Activated CD4-positive, alpha-beta T cell treated with anti-CD3 and anti-CD28 coated beads, Interleukin-2, amount 50 U/mL, for 24 hours (primary cell): ENCODE measurements around the gene PPIF.

ENCODE experiments used
- DNase-seq, 2 donors: peaks; one replicate each; pipeline ENCODE4 v3.0.0-alpha.2; 2020; ENCODE audit warnings: low read depth in 1 of 2, low spot score in 1 of 2

Gene PPIF

GRCh38 chr10:79347894-79348639 lies 798 bp downstream of the PPIF start:
- peak; percentile 56 to 62 for DNase-seq

- DNase-seq = no peak
These were observed 1.3 kb downstream of the PPIF start for GRCh38 chr10:79348640-79348988.

- no peak for DNase-seq
These were observed 1.8 kb downstream of the PPIF start for GRCh38 chr10:79349072-79349491.

DNA sequence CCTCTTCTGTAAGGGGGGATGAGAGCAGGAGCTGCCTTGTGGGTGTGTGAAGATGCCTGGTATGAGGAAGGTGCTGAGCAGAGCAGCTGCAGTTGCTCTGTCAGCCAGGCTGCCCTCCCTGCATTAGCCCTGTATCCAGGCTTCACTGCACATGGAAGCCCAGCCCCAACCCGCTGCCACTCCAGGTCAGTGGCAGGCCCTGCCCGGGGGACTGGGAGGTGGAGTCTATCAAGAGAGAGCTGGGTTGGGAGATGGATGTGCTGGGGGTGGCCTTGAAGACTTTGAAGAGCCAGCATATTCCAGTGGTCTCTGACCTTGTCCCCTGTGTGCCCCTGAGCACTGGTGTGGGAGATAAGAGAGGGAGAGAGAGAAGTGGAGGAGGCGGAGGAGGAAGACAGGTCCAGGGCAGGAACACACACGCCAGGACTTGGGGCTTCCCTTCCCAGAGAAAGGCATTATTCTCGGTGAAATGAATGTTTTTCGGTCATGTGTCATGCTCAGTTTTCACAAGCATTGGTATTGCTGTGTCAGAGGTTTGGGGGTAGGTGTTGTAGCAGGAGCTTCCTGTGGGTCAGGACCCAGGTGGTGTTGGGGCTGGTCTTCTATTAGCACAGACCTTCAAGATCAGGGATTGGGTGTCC lies 2.6 kb downstream of the PPIF start:
- DNase-seq = no peak

- no peak for DNase-seq
These were observed 3.3 kb downstream of the PPIF start for GRCh38 chr10:79350407-79351154.

DNA sequence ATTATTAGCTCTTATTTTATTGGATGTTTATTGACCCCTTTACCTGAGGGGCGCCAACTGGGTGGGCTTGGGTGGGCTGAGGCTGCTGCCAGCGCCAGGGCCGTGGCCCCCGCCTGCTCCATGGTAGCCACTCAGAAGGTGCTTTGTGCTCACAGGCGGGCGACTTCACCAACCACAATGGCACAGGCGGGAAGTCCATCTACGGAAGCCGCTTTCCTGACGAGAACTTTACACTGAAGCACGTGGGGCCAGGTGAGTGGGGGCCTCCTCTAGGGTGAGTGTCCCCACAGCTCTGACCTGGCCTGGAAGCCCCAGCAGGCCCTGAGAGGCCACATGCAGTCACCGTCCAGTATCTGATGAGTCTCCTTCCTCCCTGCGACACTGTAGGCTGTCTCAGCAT lies 4.1 kb downstream of the PPIF start:
- DNase-seq = no peak

DNA sequence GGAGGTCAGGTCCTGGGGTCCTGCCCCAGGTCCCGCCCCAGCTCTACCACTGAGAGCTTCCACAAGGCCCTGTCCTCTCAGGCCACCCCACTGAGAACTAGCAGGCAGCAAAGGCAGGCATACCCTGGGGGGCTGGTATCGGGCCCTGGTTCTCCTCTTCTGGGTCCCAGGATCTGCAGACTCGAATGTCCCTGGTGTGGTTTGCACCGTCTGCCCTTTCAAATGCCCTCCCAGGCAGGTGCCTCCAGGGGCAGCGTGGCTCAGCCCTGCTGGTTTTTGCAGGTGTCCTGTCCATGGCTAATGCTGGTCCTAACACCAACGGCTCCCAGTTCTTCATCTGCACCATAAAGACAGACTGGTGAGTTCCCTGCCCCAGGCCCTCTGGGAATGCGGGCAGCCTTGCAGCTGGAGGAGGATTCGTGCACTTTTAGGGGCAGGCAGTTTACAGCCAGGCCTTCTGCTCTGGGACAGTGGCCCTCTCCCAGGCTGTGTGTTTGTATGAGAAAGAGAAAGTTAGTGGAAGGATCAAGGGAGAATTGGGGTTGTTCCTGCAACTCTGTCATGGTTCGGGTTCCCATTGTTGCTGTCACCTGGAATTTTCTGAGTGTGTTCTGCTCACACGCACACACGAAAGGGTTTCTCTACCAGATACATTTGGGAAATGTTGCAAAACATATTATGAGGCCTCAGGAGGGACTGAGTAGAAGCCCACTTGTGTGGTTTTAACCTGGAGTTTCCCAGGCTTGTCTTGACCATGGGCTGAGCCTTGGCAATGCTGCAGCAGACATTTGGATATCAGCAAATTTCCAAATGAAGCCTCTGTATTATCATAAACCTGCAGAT lies 5.0 kb downstream of the PPIF start:
- no peak for DNase-seq

GRCh38 chr10:79353000-79353406 lies 5.7 kb downstream of the PPIF start:
- DNase-seq = no peak

DNA sequence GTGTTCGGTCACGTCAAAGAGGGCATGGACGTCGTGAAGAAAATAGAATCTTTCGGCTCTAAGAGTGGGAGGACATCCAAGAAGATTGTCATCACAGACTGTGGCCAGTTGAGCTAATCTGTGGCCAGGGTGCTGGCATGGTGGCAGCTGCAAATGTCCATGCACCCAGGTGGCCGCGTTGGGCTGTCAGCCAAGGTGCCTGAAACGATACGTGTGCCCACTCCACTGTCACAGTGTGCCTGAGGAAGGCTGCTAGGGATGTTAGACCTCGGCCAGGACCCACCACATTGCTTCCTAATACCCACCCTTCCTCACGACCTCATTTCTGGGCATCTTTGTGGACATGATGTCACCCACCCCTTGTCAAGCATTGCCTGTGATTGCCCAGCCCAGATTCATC lies 6.5 kb downstream of the PPIF start:
- no peak for DNase-seq

DNA sequence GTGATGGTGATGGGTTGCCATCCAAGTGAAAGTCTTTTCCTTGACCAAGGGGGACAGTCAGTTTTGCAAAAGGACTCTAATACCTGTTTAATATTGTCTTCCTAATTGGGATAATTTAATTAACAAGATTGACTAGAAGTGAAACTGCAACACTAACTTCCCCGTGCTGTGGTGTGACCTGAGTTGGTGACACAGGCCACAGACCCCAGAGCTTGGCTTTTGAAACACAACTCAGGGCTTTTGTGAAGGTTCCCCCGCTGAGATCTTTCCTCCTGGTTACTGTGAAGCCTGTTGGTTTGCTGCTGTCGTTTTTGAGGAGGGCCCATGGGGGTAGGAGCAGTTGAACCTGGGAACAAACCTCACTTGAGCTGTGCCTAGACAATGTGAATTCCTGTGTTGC lies 6.9 kb downstream of the PPIF start:
- no peak for DNase-seq

DNA sequence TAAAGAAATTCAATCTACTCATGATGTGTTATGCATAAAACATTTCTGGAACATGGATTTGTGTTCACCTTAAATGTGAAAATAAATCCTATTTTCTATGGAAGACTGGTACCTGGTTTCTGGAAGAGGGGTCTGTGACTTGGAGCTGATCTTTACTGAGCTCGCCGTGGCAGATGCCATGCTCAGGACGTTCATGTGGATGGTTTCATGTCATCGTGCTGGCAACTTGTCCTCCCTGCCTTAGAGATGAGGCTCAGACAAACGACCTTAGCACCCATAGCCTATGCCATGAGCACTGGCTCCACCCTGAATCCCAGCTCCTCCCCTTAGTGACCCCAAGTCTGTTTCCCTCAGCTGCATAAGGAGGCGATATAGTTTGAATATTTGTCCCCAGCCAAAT lies 7.3 kb downstream of the PPIF start:
- DNase-seq = no peak

DNA sequence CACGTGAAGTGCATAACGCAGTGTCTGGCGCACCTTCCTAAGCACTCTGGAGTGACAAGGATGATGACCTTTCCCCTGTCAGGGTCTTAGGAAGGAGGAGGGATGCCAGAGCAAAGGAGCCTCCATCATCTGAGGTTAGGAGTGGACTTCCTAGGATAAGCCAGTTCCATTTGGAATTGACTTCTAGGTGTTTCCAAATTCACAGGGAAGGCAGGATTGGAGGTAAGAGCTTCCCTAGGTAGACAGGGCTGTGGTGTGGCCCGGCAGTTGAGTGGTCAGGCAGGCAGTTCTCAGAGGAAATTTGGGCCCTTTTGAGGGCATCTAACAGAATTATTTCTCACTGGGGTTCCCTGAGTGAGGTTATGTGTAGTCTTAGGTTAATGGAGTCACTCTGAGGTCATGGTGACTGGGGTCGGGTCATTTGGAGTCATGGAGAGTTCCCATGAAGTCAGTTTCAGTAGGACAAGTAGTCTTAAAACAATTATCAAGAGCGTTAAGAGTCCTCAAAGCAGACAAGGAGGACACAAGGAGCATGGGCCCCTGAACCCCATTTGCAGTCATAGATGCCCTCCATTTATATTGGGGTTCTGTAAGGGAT lies 8.2 kb downstream of the PPIF start:
- DNase-seq = no peak

DNA sequence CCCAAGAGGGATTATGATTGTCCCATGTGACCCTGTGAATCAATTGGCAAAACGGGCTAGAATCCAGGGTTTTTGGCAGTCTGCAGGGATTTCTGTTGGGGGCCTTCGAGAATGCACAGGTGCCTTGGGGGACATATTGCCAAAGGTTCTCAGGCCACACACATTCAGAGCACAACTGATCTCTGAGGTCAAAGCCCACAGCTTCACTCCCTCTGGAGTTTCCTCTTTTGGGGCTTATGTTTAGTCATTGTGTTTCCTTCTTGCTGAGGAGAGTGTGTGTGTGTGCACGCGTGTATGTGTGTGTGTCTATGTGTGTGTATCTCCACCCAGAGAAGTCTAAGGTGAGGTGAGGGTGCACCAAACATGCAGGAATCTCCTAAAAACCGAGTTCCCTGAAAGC lies 8.8 kb downstream of the PPIF start:
- no peak for DNase-seq

GRCh38 chr10:79357180-79357579 lies 9.9 kb downstream of the PPIF start:
- no peak for DNase-seq

GRCh38 chr10:79358811-79359210 lies 11.5 kb downstream of the PPIF start:
- no peak for DNase-seq

DNA sequence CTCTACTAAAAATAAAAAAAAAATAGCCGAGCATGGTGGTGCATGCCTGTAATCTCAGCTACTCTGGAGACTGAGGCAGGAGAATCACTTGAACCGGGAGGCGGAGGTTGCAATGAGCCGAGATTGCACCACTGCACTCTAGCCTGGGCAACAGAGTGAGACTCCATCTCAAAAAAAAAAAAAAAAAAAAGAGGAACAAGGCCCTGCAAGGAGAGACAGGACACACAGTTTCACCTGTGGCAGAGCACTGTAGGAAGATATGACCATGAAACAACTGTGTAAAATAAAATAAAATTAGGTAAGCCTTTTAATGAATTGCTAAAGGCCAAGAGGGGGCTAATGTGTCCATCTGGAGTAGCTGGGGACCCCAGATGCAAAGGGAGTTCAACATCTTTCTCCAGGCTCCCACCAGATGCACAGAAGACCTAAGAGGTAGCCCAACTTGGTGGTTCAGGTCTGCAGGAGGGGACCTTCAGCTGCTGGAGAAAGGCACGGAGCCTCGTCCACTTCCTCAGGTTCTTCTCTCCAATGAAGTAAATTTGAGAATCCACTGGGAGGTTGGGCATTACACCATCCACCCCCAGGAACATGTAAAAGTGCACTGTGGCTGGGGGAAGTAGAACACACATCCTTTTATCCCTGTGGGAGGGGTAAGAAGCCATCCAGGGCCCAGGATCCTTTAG lies 12.7 kb downstream of the PPIF start:
- DNase-seq = no peak

- no peak for DNase-seq
These were observed 13.5 kb downstream of the PPIF start for GRCh38 chr10:79360499-79361342.

- DNase-seq = no peak
These were observed 14.6 kb downstream of the PPIF start for GRCh38 chr10:79361726-79362397.
